ENCODE data around the gene RAP1A.
"Not testable (repeated sequence)": the region's sequence is repeated elsewhere in the genome, so short reads cannot be mapped to it uniquely, and the experiment has no call there.

GRCh38 chr1:111632771-111633170, 13.2 kb downstream of the RAP1A start:
- TF ChIP-seq CTCF (IDR thresholded peaks at IDR 0.05); USF2 (IDR thresholded peaks at IDR 0.05; ENCODE audit: borderline replicate concordance, low read depth, low read length); POLR2AphosphoS5 (IDR thresholded peaks at IDR 0.05; ENCODE audit: low read depth, low read length); FOSL2 (IDR thresholded peaks at IDR 0.05; ENCODE audit: borderline replicate concordance, low read depth); EP300 (IDR thresholded peaks at IDR 0.05; ENCODE audit: borderline replicate concordance in 1 of 2, low read depth in 1 of 2, low read length in 1 of 2); RAD21 (IDR thresholded peaks at IDR 0.05; ENCODE audit: low read length); JUND (IDR thresholded peaks at IDR 0.05); USF1 (IDR thresholded peaks at IDR 0.05; ENCODE audit: borderline replicate concordance, low read depth); RCOR1 (IDR thresholded peaks at IDR 0.05; ENCODE audit: low read length); YY1 (IDR thresholded peaks at IDR 0.05; ENCODE audit: low read depth); IRF3 (IDR thresholded peaks at IDR 0.05; ENCODE audit: low read depth, low read length); SMC3 (IDR thresholded peaks at IDR 0.05; ENCODE audit: low read depth, low read length); MAX (IDR thresholded peaks at IDR 0.05; ENCODE audit: low read depth); ELF1 (IDR thresholded peaks at IDR 0.05): not testable (repeated sequence)
